AG09309 (cell line): ENCODE data around the gene UBE2E2.

Experiments used
- DNase-seq: peaks from one replicate; pipeline ENCODE4 v3.0.0-alpha.2; 2010; ENCODE audit warnings: low read depth
- H3K4me3 ChIP-seq: 2 replicates; pipeline ENCODE4 v1.5.1; 2011; ENCODE audit warnings: mild to moderate bottlenecking, low read depth, low read length, moderate library complexity; ENCODE audit not compliant: control insufficient read depth
- TF ChIP-seq, protein P1 (sequence below): IDR thresholded peaks from 2 replicates; pipeline ENCODE4 v1.5.1; 2011; ENCODE audit warnings: mild to moderate bottlenecking, low read depth, low read length, inconsistent platforms; ENCODE audit not compliant: insufficient read depth, control insufficient read depth; ENCODE audit errors: missing control alignments

Gene UBE2E2

GRCh38 chr3:23288715-23289114 is 85.6 kb downstream of the UBE2E2 start:
- DNase-seq: no peak
- H3K4me3 ChIP-seq: no peak overlapping the region
- TF ChIP-seq, protein P1, sequence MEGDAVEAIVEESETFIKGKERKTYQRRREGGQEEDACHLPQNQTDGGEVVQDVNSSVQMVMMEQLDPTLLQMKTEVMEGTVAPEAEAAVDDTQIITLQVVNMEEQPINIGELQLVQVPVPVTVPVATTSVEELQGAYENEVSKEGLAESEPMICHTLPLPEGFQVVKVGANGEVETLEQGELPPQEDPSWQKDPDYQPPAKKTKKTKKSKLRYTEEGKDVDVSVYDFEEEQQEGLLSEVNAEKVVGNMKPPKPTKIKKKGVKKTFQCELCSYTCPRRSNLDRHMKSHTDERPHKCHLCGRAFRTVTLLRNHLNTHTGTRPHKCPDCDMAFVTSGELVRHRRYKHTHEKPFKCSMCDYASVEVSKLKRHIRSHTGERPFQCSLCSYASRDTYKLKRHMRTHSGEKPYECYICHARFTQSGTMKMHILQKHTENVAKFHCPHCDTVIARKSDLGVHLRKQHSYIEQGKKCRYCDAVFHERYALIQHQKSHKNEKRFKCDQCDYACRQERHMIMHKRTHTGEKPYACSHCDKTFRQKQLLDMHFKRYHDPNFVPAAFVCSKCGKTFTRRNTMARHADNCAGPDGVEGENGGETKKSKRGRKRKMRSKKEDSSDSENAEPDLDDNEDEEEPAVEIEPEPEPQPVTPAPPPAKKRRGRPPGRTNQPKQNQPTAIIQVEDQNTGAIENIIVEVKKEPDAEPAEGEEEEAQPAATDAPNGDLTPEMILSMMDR: no peak

GRCh38 chr3:23292432-23292831 is 89.3 kb downstream of the UBE2E2 start:
- no peak for DNase-seq
- TF ChIP-seq, protein P1: no peak
- H3K4me3 ChIP-seq: no peak overlapping the region

GRCh38 chr3:23294770-23295387 is 91.8 kb downstream of the UBE2E2 start:
- TF ChIP-seq, protein P1: no peak
- no peak for DNase-seq
- no peak overlapping the region for H3K4me3 ChIP-seq

GRCh38 chr3:23301819-23302218 is 98.7 kb downstream of the UBE2E2 start:
- no peak for DNase-seq
- H3K4me3 ChIP-seq: no peak overlapping the region
- TF ChIP-seq, protein P1: no peak

- no peak overlapping the region for H3K4me3 ChIP-seq
- TF ChIP-seq, protein P1: no peak
- DNase-seq: no peak
Measured at GRCh38 chr3:23302271-23302670, 99.1 kb downstream of the UBE2E2 start.

GRCh38 chr3:23303601-23304217 is 100.6 kb downstream of the UBE2E2 start:
- DNase-seq: no peak
- no peak overlapping the region for H3K4me3 ChIP-seq
- TF ChIP-seq, protein P1: no peak
